Prostate gland (tissue), 2 donors: ENCODE data around the gene SYNM. TPM values are rescaled to one million over a fixed set of nuclear protein-coding genes. Genes with fewer than 3 reads are reported as not detected.
A peak's percentile ranks its signal among the peaks of the same experiment; 100 is the strongest.

ENCODE experiments used
- DNase-seq: peaks from one replicate; pipeline ENCODE4 v3.0.0-alpha.2; 2019; ENCODE audit warnings: low spot score
- H3K27ac ChIP-seq, 2 donors: fragments of 200-600 bp; sonication (generic); 2 replicates each; pipeline ENCODE4 v1.5.1; 2017 to 2019
- H3K27me3 ChIP-seq: fragments of 200-600 bp; sonication (generic); replicated peaks from 2 replicates; pipeline ENCODE4 v1.5.1; 2019; ENCODE audit not compliant: insufficient read depth
- H3K36me3 ChIP-seq, 2 donors: fragments of 200-600 bp; sonication (generic); 1 replicate in 1 of 2; 2 replicates in 1 of 2; pipeline versions ENCODE4 v1.5.1 to v1.8.1; 2017 to 2019
- H3K4me1 ChIP-seq: fragments of 200-600 bp; sonication (generic); replicated peaks from 2 replicates; pipeline ENCODE4 v1.5.1; 2019
- H3K4me3 ChIP-seq, 2 donors: fragments of 200-600 bp; sonication (generic); 2 replicates each; pipeline ENCODE4 v1.5.1; 2017 to 2019
- H3K9me3 ChIP-seq: fragments of 200-600 bp; sonication (generic); 2 replicates; pipeline ENCODE4 v1.5.1; 2017
- CTCF ChIP-seq, 4 experiments: fragments of 200-600 bp in 2 of 4; fragments of 450-650 bp in 2 of 4; sonication (generic) in 2 of 4; IDR thresholded peaks; 1 replicate in 3 of 4; 2 replicates in 1 of 4; pipeline ENCODE4 v1.5.1; 2016 to 2019; ENCODE audit warnings: antibody characterized with exemption in 4 of 4, mild to moderate bottlenecking in 2 of 4, moderate library complexity in 2 of 4
- POLR2A ChIP-seq: fragments of 450-650 bp; IDR thresholded peaks from one replicate; pipeline ENCODE4 v1.6.1; 2016; ENCODE audit warnings: antibody characterized with exemption, mild to moderate bottlenecking
- POLR2AphosphoS5 ChIP-seq: sonication (generic); formaldehyde crosslinking; IDR thresholded peaks from one replicate; pipeline ENCODE4 v1.6.1; 2017; ENCODE audit warnings: antibody characterized with exemption
- WGBS: methylation state at CpG from one replicate; pipeline ENCODE4 v1.1.5; 2018; 5-methylcytosine and 5-hydroxymethylcytosine counted together
- intact Hi-C: fragments of 100-400 bp; cut with DNase I; formaldehyde crosslinking; loops from one replicate; pipeline ENCODE4 v1.14.2; 2022
- total RNA-seq, 2 donors: library from RNA; depleted of rRNA; stranded (reverse); fragments of >200 nt; gene quantifications; one replicate each; pipeline ENCODE4 v1.1.0, GENCODE V29; 2016

Gene SYNM
- total RNA-seq, 2 donors from 2014 or later: 181 to 185 TPM

DNA sequence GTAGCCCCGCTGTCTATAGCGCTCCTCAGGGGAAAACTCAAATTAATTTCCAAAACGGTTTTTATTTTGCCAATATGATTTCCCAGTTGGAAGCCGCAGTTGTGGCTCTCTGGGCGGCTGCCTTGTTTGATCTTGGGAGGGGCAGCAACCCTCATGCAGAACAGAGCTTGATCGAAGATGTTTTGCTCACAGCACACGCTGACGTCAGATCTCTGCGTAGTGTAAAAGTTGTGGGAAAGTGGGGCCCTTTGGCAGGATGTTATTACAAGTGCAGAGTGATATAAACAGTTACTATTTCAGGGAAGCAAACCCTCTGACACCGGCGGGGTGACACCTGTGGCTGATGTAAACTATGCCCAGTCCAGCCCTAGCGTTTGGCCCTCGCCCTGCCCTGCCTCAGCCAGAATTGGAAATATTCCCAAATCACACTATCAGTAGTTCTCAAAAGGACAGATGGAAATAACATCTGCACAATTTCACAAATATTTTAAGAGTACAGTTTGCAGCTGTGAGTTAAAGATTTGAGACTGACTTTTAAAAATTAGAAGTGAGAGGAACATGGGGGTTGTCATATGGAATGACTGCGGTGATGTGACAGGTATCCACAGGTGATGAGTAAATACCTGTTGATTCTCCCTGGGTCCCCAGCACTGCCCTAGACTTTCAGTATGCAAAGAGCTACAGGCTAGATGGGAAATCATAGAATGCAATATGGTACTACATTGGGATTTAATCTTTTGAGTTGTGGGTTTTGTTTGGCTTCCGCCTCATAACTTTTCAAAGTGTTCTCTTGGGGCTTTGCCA is 1.7 kb downstream of the SYNM start:
- peak overlapping the region; percentile 77 to 83 for H3K27ac ChIP-seq
- no peak for DNase-seq
- intact Hi-C loops: loop anchor here (5.0 to 10.0 kb wide), 3 partner anchors 66 to 598 kb away; partner anchors contain the start of gene MEF2A
- peak overlapping the region; percentile 50 to 51 for H3K4me3 ChIP-seq
- H3K36me3 ChIP-seq: no peaks in the 10 kb centered on the region
- H3K9me3 ChIP-seq: no peaks in the 10 kb centered on the region
- no peaks in the 10 kb centered on the region for H3K27me3 ChIP-seq
- WGBS: 57% methylated on average over 15 of the region's 15 CpGs
- H3K4me1 ChIP-seq: no peaks in the 10 kb centered on the region
- no peak for TF ChIP-seq POLR2AphosphoS5
- no peak for TF ChIP-seq CTCF (IDR thresholded peaks at IDR 0.05)
- no peak for TF ChIP-seq POLR2A

DNA sequence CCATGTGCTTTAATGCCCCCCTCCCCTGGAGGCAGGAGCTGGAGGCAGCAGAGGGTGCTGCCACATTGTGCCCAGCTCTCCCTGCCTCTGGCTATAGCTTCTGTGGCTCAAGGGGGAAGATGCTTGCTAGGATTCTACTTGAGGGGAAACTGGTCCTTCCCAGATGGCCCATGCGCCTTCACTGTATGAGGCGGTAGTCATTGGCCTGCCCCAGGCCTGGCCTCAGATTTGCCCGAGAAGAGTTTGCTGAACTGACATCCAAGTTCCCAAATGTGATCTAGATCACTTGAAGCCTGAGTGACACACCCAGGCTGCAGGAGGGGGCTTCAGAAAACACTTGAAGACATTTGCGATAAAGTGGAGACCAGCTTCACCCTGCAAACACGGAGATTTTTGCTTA is 4.1 kb downstream of the SYNM start:
- intact Hi-C loops: loop anchor here (5.0 to 10.0 kb wide), 3 partner anchors 63 to 596 kb away; partner anchors contain the start of gene MEF2A
- H3K4me3 ChIP-seq: peak overlapping the region in 1 of 2 donors; percentile 11
- no peaks in the 10 kb centered on the region for H3K36me3 ChIP-seq
- TF ChIP-seq POLR2A (no peak), CTCF (IDR thresholded peaks at IDR 0.05) (no peak), POLR2AphosphoS5 (no peak)
- 87% methylated on average over 5 of the region's 5 CpGs for WGBS
- H3K9me3 ChIP-seq: no peaks in the 10 kb centered on the region
- DNase-seq: no peak
- H3K27ac ChIP-seq: peak overlapping the region; percentile 77 to 83
- no peaks in the 10 kb centered on the region for H3K4me1 ChIP-seq
- no peaks in the 10 kb centered on the region for H3K27me3 ChIP-seq

GRCh38 chr15:99109555-99110021 is 4.7 kb downstream of the SYNM start:
- Histone ChIP-seq H3K36me3 (no peaks in the 10 kb centered on the region), H3K27ac (peak overlapping the region; percentile 77 to 83), H3K9me3 (no peaks in the 10 kb centered on the region), H3K4me3 (peak overlapping the region in 1 of 2 donors; percentile 8), H3K27me3 (no peaks in the 10 kb centered on the region), H3K4me1 (no peaks in the 10 kb centered on the region)
- intact Hi-C loops: loop anchor here (5.0 to 10.0 kb wide), 3 partner anchors 63 to 595 kb away; partner anchors contain the start of gene MEF2A
- TF ChIP-seq POLR2A (no peak), POLR2AphosphoS5 (no peak), CTCF (IDR thresholded peaks at IDR 0.05) (no peak)
- no peak for DNase-seq
- 78% methylated on average over 10 of the region's 10 CpGs for WGBS

GRCh38 chr15:99110093-99110492 is 5.2 kb downstream of the SYNM start:
- WGBS: 77% methylated on average over 12 of the region's 12 CpGs
- DNase-seq: no peak
- intact Hi-C loops: no loop called here
- TF ChIP-seq POLR2AphosphoS5 (no peak), CTCF (IDR thresholded peaks at IDR 0.05) (no peak), POLR2A (no peak)
- Histone ChIP-seq H3K27ac (peak overlapping the region; percentile 77 to 83), H3K4me3 (peak overlapping the region in 1 of 2 donors; percentile 8), H3K36me3 (no peaks in the 10 kb centered on the region), H3K4me1 (no peaks in the 10 kb centered on the region), H3K27me3 (no peaks in the 10 kb centered on the region), H3K9me3 (no peaks in the 10 kb centered on the region)
